Suprapubic skin (tissue), 4 donors: Measurements from ENCODE around the gene KIAA0753.

Source experiments
- EP300 ChIP-seq: sonication (generic); formaldehyde crosslinking; IDR thresholded peaks from one replicate; pipeline ENCODE4 v1.6.1; 2017; ENCODE audit warnings: antibody characterized with exemption
- POLR2A ChIP-seq, 2 donors: fragments of 450-650 bp; IDR thresholded peaks; one replicate each; pipeline ENCODE4 v1.6.1; 2017; ENCODE audit warnings: antibody characterized with exemption in 2 of 2, mild to moderate bottlenecking in 2 of 2, moderate library complexity in 2 of 2
- POLR2AphosphoS5 ChIP-seq, 3 donors: sonication (generic); formaldehyde crosslinking; IDR thresholded peaks; one replicate each; pipeline ENCODE4 v1.6.1; 2017; ENCODE audit warnings: antibody characterized with exemption in 3 of 3
- TF ChIP-seq, protein P1 (sequence below), 2 donors: fragments of 200-600 bp in 1 of 2; fragments of 450-650 bp in 1 of 2; sonication (generic) in 1 of 2; IDR thresholded peaks; one replicate each; pipeline ENCODE4 v1.5.1; 2016 to 2019; ENCODE audit warnings: antibody characterized with exemption in 2 of 2, mild to moderate bottlenecking in 1 of 2, moderate library complexity in 1 of 2

DNA sequence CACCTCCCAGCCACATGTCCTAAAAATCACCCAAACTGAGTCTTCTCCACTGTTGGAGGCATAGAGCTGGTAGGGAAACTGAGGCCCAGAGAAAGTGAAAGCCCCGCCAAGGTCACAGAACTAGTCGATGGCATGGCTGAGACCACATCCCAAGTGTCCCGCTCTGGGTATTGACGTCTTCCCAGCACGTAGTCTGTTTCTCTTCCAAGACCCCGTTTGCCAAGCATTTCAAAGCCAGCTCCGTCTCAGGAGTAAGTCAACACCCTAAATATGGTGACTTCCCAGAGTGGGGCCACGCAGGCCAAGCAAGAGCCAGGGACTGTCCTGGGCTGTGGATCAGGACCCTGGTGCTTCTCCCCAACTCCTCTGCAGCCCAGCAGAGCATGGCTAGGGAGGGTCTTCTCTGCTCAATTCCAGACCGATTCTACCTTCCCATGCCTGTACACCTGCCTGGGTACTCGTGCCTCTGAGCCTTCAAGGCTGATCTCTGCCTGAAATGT, 103.9 kb downstream of the KIAA0753 start:
- TF ChIP-seq, protein P1, sequence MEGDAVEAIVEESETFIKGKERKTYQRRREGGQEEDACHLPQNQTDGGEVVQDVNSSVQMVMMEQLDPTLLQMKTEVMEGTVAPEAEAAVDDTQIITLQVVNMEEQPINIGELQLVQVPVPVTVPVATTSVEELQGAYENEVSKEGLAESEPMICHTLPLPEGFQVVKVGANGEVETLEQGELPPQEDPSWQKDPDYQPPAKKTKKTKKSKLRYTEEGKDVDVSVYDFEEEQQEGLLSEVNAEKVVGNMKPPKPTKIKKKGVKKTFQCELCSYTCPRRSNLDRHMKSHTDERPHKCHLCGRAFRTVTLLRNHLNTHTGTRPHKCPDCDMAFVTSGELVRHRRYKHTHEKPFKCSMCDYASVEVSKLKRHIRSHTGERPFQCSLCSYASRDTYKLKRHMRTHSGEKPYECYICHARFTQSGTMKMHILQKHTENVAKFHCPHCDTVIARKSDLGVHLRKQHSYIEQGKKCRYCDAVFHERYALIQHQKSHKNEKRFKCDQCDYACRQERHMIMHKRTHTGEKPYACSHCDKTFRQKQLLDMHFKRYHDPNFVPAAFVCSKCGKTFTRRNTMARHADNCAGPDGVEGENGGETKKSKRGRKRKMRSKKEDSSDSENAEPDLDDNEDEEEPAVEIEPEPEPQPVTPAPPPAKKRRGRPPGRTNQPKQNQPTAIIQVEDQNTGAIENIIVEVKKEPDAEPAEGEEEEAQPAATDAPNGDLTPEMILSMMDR (IDR thresholded peaks at IDR 0.05): no peak
- TF ChIP-seq POLR2AphosphoS5 (IDR thresholded peaks at IDR 0.05): no peak
- no peak for TF ChIP-seq POLR2A (IDR thresholded peaks at IDR 0.05)
- no peak for TF ChIP-seq EP300
